ENCODE data around the gene WBP2. TPM values are rescaled to one million over a fixed set of nuclear protein-coding genes. Genes with fewer than 3 reads are reported as not detected.

WBP2 gene
- total and polyA plus RNA-seq, 9 of the 15 experiments (the other 6 are each of a cell fraction or from before 2014, with no cell fraction given) = 2.2 to 74.3 (median 20.0) TPM

DNA sequence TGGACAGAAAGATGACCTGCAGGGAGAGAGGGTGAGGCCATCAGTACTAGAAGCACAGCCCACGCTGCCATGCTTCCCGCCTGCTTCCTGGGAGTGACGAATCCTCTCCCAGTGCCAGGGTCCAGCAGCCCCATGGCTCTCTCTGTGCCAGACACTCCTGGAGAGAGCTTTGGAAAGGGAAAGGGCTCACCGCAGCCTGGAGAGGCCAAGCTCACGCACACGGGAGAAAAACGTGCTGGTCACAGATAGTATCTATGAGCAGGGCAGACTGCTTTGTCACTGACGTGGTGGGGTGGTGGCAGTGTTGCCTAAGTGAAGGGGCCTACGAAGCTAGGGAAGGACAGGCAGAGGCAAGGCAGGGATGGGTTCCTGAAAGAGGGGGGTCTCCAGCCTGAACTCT lies 5.4 kb downstream of the WBP2 start (continued):
- TF ChIP-seq SIN3B (IDR thresholded peaks at IDR 0.05; ENCODE audit: low read depth) = no peak
- TF ChIP-seq RAD21 (CRISPR knock-in tag; conservative IDR thresholded peaks at IDR 0.05 in 1 of 2, IDR thresholded peaks at IDR 0.05 in 1 of 2) = peak in 1 of 2 experiments; percentile 20; a peak in 1 of 4 replicates
- TF ChIP-seq, protein P1, sequence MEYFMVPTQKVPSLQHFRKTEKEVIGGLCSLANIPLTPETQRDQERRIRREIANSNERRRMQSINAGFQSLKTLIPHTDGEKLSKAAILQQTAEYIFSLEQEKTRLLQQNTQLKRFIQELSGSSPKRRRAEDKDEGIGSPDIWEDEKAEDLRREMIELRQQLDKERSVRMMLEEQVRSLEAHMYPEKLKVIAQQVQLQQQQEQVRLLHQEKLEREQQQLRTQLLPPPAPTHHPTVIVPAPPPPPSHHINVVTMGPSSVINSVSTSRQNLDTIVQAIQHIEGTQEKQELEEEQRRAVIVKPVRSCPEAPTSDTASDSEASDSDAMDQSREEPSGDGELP (CRISPR knock-in tag; IDR thresholded peaks at IDR 0.05; ENCODE audit: borderline replicate concordance) = peak; percentile 14; the same call in 1 of the 2 replicates
- 0 out of 4 replicates have a peak, but pooled peaks of 1 of the 2 experiments have one; percentile 26 for TF ChIP-seq MAZ (CRISPR knock-in tag; conservative IDR thresholded peaks at IDR 0.05 in 1 of 2, IDR thresholded peaks at IDR 0.05 in 1 of 2)
- no peak for TF ChIP-seq ATF1 (CRISPR knock-in tag; IDR thresholded peaks at IDR 0.05)
- peak; percentile 53 for TF ChIP-seq ATF1 (tag; IDR thresholded peaks at IDR 0.05)
- TF ChIP-seq NBN (IDR thresholded peaks at IDR 0.05; ENCODE audit: low read depth) = peak; percentile 35; the same call in 1 of the 2 replicates
- 0 out of 2 replicates have a peak, but pooled peaks have one; percentile 19 for TF ChIP-seq ZNF316 (IDR thresholded peaks at IDR 0.05)
- TF ChIP-seq, protein P2, sequence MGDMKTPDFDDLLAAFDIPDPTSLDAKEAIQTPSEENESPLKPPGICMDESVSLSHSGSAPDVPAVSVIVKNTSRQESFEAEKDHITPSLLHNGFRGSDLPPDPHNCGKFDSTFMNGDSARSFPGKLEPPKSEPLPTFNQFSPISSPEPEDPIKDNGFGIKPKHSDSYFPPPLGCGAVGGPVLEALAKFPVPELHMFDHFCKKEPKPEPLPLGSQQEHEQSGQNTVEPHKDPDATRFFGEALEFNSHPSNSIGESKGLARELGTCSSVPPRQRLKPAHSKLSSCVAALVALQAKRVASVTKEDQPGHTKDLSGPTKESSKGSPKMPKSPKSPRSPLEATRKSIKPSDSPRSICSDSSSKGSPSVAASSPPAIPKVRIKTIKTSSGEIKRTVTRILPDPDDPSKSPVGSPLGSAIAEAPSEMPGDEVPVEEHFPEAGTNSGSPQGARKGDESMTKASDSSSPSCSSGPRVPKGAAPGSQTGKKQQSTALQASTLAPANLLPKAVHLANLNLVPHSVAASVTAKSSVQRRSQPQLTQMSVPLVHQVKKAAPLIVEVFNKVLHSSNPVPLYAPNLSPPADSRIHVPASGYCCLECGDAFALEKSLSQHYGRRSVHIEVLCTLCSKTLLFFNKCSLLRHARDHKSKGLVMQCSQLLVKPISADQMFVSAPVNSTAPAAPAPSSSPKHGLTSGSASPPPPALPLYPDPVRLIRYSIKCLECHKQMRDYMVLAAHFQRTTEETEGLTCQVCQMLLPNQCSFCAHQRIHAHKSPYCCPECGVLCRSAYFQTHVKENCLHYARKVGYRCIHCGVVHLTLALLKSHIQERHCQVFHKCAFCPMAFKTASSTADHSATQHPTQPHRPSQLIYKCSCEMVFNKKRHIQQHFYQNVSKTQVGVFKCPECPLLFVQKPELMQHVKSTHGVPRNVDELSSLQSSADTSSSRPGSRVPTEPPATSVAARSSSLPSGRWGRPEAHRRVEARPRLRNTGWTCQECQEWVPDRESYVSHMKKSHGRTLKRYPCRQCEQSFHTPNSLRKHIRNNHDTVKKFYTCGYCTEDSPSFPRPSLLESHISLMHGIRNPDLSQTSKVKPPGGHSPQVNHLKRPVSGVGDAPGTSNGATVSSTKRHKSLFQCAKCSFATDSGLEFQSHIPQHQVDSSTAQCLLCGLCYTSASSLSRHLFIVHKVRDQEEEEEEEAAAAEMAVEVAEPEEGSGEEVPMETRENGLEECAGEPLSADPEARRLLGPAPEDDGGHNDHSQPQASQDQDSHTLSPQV (IDR thresholded peaks at IDR 0.05) = peak; percentile 86
- no peak for TF ChIP-seq PCBP2 (IDR thresholded peaks at IDR 0.05; ENCODE audit: low read depth, low read length, poor library complexity, severe bottlenecking)
- no peak for TF ChIP-seq PYGO2 (tag; IDR thresholded peaks at IDR 0.05)
- TF ChIP-seq, protein P3, sequence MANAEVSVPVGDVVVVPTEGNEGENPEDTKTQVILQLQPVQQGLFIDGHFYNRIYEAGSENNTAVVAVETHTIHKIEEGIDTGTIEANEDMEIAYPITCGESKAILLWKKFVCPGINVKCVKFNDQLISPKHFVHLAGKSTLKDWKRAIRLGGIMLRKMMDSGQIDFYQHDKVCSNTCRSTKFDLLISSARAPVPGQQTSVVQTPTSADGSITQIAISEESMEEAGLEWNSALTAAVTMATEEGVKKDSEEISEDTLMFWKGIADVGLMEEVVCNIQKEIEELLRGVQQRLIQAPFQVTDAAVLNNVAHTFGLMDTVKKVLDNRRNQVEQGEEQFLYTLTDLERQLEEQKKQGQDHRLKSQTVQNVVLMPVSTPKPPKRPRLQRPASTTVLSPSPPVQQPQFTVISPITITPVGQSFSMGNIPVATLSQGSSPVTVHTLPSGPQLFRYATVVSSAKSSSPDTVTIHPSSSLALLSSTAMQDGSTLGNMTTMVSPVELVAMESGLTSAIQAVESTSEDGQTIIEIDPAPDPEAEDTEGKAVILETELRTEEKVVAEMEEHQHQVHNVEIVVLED (CRISPR knock-in tag; IDR thresholded peaks at IDR 0.05) = peak; percentile 23; the same call in 1 of the 2 replicates
- TF ChIP-seq C11orf30 (IDR thresholded peaks at IDR 0.05; ENCODE audit: low read depth) = peak; percentile 57
- TF ChIP-seq ZNF507 (tag; conservative IDR thresholded peaks at IDR 0.05) = no peak
- no peak for TF ChIP-seq JUND (IDR thresholded peaks at IDR 0.05; ENCODE audit: borderline replicate concordance, low read depth, low read length)
- TF ChIP-seq JUND (tag; IDR thresholded peaks at IDR 0.05; ENCODE audit: borderline replicate concordance, low read depth, low read length) = peak; percentile 29; the same call in 1 of the 3 replicates
- peak; percentile 97 for TF ChIP-seq BHLHE40 (IDR thresholded peaks at IDR 0.05; ENCODE audit: low read length)
- TF ChIP-seq GATAD2A (IDR thresholded peaks at IDR 0.05) = peak; percentile 46; the same call in 1 of the 2 replicates
- TF ChIP-seq FOXJ2 (tag; IDR thresholded peaks at IDR 0.05) = no peak
- TF ChIP-seq L3MBTL2 (IDR thresholded peaks at IDR 0.05) = peak; percentile 24; the same call in 1 of the 2 replicates
- peak; percentile 36 for TF ChIP-seq ARID1B (IDR thresholded peaks at IDR 0.05)

Data from K562 (cell line).